ENCODE results near the gene CTNNA2. TPM values are rescaled to one million over a fixed set of nuclear protein-coding genes. Genes with fewer than 3 reads are reported as not detected.
A peak's percentile ranks its signal among the peaks of the same experiment; 100 is the strongest.

Gene CTNNA2
- polyA plus RNA-seq, 4 donors, result 3.1 to 5.2 (median 3.7) TPM

GRCh38 chr2:80413136-80413535, 900.3 kb downstream of the CTNNA2 start:
- DNase-seq (ENCODE audit: low read depth in 4 of 4, low spot score in 2 of 4), result no peak

- DNase-seq (ENCODE audit: low read depth in 4 of 4, low spot score in 2 of 4), result no peak
These were observed 904.9 kb downstream of the CTNNA2 start for GRCh38 chr2:80417737-80418136.

- DNase-seq (ENCODE audit: low read depth in 4 of 4, low spot score in 2 of 4), result no peak
These were observed 907.8 kb downstream of the CTNNA2 start for GRCh38 chr2:80420530-80421208.

- DNase-seq (ENCODE audit: low read depth in 4 of 4, low spot score in 2 of 4), result no peak
These were observed 916.4 kb downstream of the CTNNA2 start for GRCh38 chr2:80429251-80429650.

- no peak for DNase-seq (ENCODE audit: low read depth in 4 of 4, low spot score in 2 of 4)
These were observed 925.1 kb downstream of the CTNNA2 start for GRCh38 chr2:80437959-80438358.

GRCh38 chr2:80438686-80439085, 925.8 kb downstream of the CTNNA2 start:
- no peak for DNase-seq (ENCODE audit: low read depth in 4 of 4, low spot score in 2 of 4)

- DNase-seq (ENCODE audit: low read depth in 4 of 4, low spot score in 2 of 4), result no peak
These were observed 941.8 kb downstream of the CTNNA2 start for GRCh38 chr2:80454628-80455027.

GRCh38 chr2:80459028-80459427, 946.2 kb downstream of the CTNNA2 start:
- peak in 1 of 4 donors; percentile 8 for DNase-seq (ENCODE audit: low read depth in 4 of 4, low spot score in 2 of 4)

- DNase-seq (ENCODE audit: low read depth in 4 of 4, low spot score in 2 of 4), result no peak
These were observed 948.8 kb downstream of the CTNNA2 start for GRCh38 chr2:80461505-80462197.

- no peak for DNase-seq (ENCODE audit: low read depth in 4 of 4, low spot score in 2 of 4)
These were observed 949.8 kb downstream of the CTNNA2 start for GRCh38 chr2:80462654-80463053.

- DNase-seq (ENCODE audit: low read depth in 4 of 4, low spot score in 2 of 4), result no peak
These were observed 951.4 kb downstream of the CTNNA2 start for GRCh38 chr2:80464275-80464674.

- DNase-seq (ENCODE audit: low read depth in 4 of 4, low spot score in 2 of 4), result no peak
These were observed 954.5 kb downstream of the CTNNA2 start for GRCh38 chr2:80467262-80467811.

GRCh38 chr2:80469428-80469827, 956.6 kb downstream of the CTNNA2 start:
- no peak for DNase-seq (ENCODE audit: low read depth in 4 of 4, low spot score in 2 of 4)

GRCh38 chr2:80473069-80473468, 960.2 kb downstream of the CTNNA2 start:
- DNase-seq (ENCODE audit: low read depth in 4 of 4, low spot score in 2 of 4), result no peak

- no peak for DNase-seq (ENCODE audit: low read depth in 4 of 4, low spot score in 2 of 4)
These were observed 960.9 kb downstream of the CTNNA2 start for GRCh38 chr2:80473796-80474195.

- DNase-seq (ENCODE audit: low read depth in 4 of 4, low spot score in 2 of 4), result no peak
These were observed 963.1 kb downstream of the CTNNA2 start for GRCh38 chr2:80475970-80476369.

GRCh38 chr2:80476535-80477117, 963.8 kb downstream of the CTNNA2 start:
- DNase-seq (ENCODE audit: low read depth in 4 of 4, low spot score in 2 of 4), result no peak

- DNase-seq (ENCODE audit: low read depth in 4 of 4, low spot score in 2 of 4), result no peak
These were observed 969.4 kb downstream of the CTNNA2 start for GRCh38 chr2:80482276-80482675.

- DNase-seq (ENCODE audit: low read depth in 4 of 4, low spot score in 2 of 4), result no peak
These were observed 976.9 kb downstream of the CTNNA2 start for GRCh38 chr2:80489717-80490116.

- no peak for DNase-seq (ENCODE audit: low read depth in 4 of 4, low spot score in 2 of 4)
These were observed 978.1 kb downstream of the CTNNA2 start for GRCh38 chr2:80490964-80491363.

- no peak for DNase-seq (ENCODE audit: low read depth in 4 of 4, low spot score in 2 of 4)
These were observed 983.5 kb downstream of the CTNNA2 start for GRCh38 chr2:80496346-80496745.

GRCh38 chr2:80496775-80497174, 983.9 kb downstream of the CTNNA2 start:
- DNase-seq (ENCODE audit: low read depth in 4 of 4, low spot score in 2 of 4), result no peak
